Prostate gland (tissue), 2 donors: ENCODE data around the gene BTBD9.

Experiments
- CTCF ChIP-seq, 4 experiments: fragments of 200-600 bp in 2 of 4; fragments of 450-650 bp in 2 of 4; sonication (generic) in 2 of 4; IDR thresholded peaks; 1 replicate in 3 of 4; 2 replicates in 1 of 4; pipeline ENCODE4 v1.5.1; 2016 to 2019; ENCODE audit warnings: antibody characterized with exemption in 4 of 4, mild to moderate bottlenecking in 2 of 4, moderate library complexity in 2 of 4
- POLR2A ChIP-seq: fragments of 450-650 bp; IDR thresholded peaks from one replicate; pipeline ENCODE4 v1.6.1; 2016; ENCODE audit warnings: antibody characterized with exemption, mild to moderate bottlenecking
- POLR2AphosphoS5 ChIP-seq: sonication (generic); formaldehyde crosslinking; IDR thresholded peaks from one replicate; pipeline ENCODE4 v1.6.1; 2017; ENCODE audit warnings: antibody characterized with exemption

- TF ChIP-seq CTCF (IDR thresholded peaks at IDR 0.05): no peak
- no peak for TF ChIP-seq POLR2A
- no peak for TF ChIP-seq POLR2AphosphoS5
Observed at GRCh38 chr6:38593409-38593808, 46.3 kb downstream of the BTBD9 start.
